NT2/D1 (cell line): ENCODE measurements around the gene LGALS12.
"Not testable (repeated sequence)": the region's sequence is repeated elsewhere in the genome, so short reads cannot be mapped to it uniquely, and the experiment has no call there.

ENCODE experiments used
- DNase-seq: peaks from one replicate; pipeline ENCODE4 v3.0.0-alpha.2; 2011; ENCODE audit warnings: low read depth, low spot score
- H3K27me3 ChIP-seq: 2 replicates; pipeline ENCODE4 v1.6.0; 2011; ENCODE audit warnings: mild to moderate bottlenecking; ENCODE audit not compliant: insufficient read length, insufficient read depth
- H3K36me3 ChIP-seq: 2 replicates; pipeline ENCODE4 v1.6.1; 2011; ENCODE audit warnings: mild to moderate bottlenecking, low read length, mixed read lengths; ENCODE audit not compliant: insufficient read depth, insufficient read length
- H3K4me1 ChIP-seq: 2 replicates; pipeline ENCODE4 v1.5.1; 2011; ENCODE audit not compliant: insufficient read depth, insufficient read length
- H3K4me3 ChIP-seq: 2 replicates; pipeline ENCODE4 v1.5.1; 2011; ENCODE audit warnings: low read depth; ENCODE audit not compliant: insufficient read length
- H3K9ac ChIP-seq: 2 replicates; pipeline ENCODE4 v1.6.0; 2011; ENCODE audit warnings: low read depth; ENCODE audit not compliant: insufficient read length
- H3K9me3 ChIP-seq: 2 replicates; pipeline ENCODE4 v1.5.1; 2011; ENCODE audit warnings: mild to moderate bottlenecking, low read length; ENCODE audit not compliant: insufficient read depth
- SUZ12 ChIP-seq: IDR thresholded peaks from 2 replicates; pipeline ENCODE4 v1.6.1; 2011; ENCODE audit not compliant: insufficient read length, insufficient read depth; ENCODE audit errors: extremely low read depth
- YY1 ChIP-seq: IDR thresholded peaks from 2 replicates; pipeline ENCODE4 v1.6.1; 2011; ENCODE audit not compliant: insufficient read length, insufficient read depth
- ZNF274 ChIP-seq: IDR thresholded peaks from 2 replicates; pipeline ENCODE4 v1.6.1; 2011; ENCODE audit warnings: mild to moderate bottlenecking, low read depth, low read length

Gene LGALS12

DNA sequence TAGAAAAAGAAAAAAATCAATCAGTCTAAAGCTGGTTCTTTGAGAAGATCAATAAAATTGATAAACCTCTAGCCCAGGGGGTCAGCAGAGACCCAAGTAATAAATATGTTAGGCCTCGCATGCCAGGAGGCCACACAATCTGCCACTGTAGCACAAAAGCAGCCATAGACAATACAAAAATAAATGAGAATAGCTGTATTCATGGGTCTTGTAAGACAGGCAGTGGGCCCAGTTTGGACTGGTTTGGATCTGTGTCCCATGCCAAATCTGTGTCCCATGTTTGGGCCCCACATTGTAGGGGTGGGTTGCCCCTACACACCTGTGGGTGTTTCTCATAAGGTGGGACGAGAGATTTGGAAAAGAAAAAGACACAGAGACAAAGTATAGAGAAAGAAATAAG, 24.1 kb downstream of the LGALS12 start:
- DNase-seq, result no peak
- no peak overlapping the region for H3K4me3 ChIP-seq
- H3K9me3 ChIP-seq, result peaks cover 25% of the 10 kb centered on the region
- no peaks in the 10 kb centered on the region for H3K4me1 ChIP-seq
- no peaks in the 10 kb centered on the region for H3K36me3 ChIP-seq
- TF ChIP-seq YY1 (no peak), SUZ12 (no peak), ZNF274 (no peak)
- no peak overlapping the region for H3K9ac ChIP-seq
- H3K27me3 ChIP-seq, result no peaks in the 10 kb centered on the region

DNA sequence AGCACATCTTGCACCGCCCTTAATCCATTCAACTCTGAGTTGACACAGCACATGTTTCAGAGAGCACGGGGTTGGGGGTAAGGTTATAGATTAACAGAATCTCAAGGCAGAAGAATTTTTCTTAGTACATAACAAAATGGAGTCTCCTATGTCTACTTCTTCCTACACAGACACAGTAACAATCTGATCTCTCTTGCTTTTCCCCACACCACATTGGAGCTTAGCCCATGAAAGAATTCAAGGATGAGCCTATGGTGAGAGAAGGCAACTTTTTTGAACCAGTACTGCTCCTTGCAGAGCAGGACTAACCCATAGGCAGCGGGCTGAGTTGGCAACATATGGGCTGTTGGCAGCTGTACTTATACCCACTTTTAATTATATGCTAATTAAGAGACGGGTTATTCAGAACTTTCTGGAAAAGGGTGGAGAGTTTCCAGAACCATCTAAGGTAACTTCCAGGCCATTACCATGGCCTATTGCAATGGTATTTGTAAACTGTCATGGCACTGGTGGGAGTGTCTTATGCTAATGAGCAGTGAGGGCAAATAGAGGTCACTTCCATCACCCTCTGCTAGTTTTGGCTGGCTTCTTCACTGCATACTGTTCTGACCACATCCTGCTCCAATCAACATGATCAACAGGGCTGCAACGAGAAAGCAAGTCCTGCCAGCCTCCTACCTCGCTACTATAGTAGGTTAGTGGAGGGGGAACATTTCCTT, 25.3 kb downstream of the LGALS12 start:
- H3K4me1 ChIP-seq, H3K4me3 ChIP-seq, H3K9ac ChIP-seq, DNase-seq, H3K36me3 ChIP-seq, H3K27me3 ChIP-seq: not testable (repeated sequence)
- H3K9me3 ChIP-seq, result peaks cover 25% of the 10 kb centered on the region

GRCh38 chr11:63532117-63532516, 26.2 kb downstream of the LGALS12 start:
- TF ChIP-seq ZNF274, result no peak
- TF ChIP-seq YY1, result no peak
- no peak for TF ChIP-seq SUZ12
- Histone ChIP-seq H3K4me1 (no peaks in the 10 kb centered on the region), H3K36me3 (no peaks in the 10 kb centered on the region), H3K27me3 (no peaks in the 10 kb centered on the region), H3K9me3 (peaks cover 25% of the 10 kb centered on the region), H3K4me3 (no peak overlapping the region), H3K9ac (no peak overlapping the region)
- DNase-seq, result no peak

DNA sequence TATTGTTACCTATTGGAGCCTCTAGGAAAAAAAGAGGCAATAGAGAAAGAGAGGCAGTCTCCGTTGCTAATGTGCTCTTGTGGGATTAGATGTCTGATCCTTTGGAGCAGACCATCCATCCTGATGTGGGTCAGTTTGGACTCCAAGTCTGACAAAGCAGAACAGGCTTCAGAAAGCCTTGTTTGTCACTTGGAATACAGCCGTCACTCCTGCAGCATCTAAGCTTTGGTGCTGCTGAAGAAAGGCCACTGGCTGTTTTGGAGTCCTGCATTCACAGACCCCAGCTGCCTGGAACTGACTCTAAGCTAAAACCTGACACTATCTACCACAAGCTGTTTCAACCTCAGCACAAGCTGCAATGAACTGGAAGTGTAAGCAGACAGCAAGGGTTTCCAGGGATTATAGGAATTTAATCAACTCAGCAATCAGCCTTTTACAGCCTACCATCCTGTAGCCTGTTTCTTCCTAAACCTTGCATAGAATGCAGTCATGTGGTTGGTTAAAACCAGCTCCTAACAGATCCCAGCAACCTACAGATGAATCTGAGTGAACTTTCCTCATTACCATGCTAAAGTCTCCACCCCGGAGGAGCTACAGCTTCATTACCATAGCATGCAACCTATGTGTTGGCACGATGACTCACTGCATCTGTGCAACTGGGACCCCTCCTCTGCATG, 27.1 kb downstream of the LGALS12 start:
- Histone ChIP-seq H3K36me3 (no peaks in the 10 kb centered on the region), H3K9me3 (peaks cover 25% of the 10 kb centered on the region), H3K9ac (no peak overlapping the region), H3K4me3 (no peak overlapping the region), H3K4me1 (peaks cover 5% of the 10 kb centered on the region), H3K27me3 (no peaks in the 10 kb centered on the region)
- DNase-seq, result no peak
- TF ChIP-seq YY1, result no peak
- TF ChIP-seq SUZ12, result no peak
- TF ChIP-seq ZNF274, result no peak

DNA sequence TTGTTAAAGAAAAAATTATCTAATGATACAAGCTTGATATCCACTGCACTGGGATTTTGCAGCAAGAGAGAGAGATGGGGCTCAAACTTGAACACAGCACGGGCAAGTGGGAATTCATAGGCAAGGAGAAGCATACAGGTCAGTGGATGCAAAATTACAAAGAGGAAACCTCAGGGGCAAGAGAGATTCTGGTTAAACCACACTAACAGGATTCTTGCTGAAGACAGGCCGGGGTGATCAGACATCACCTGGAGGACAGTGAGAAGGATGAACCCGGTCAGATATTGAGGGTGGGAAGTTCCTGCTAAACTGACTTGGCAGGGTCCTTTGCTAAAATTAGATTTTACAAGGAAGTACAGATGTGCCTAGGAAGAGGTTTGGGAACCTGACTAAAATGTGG, 28.2 kb downstream of the LGALS12 start:
- peaks cover 25% of the 10 kb centered on the region for H3K9me3 ChIP-seq
- DNase-seq, result no peak
- no peaks in the 10 kb centered on the region for H3K27me3 ChIP-seq
- H3K4me1 ChIP-seq, result peaks cover 5% of the 10 kb centered on the region
- no peak overlapping the region for H3K9ac ChIP-seq
- TF ChIP-seq SUZ12 (no peak), ZNF274 (no peak), YY1 (no peak)
- no peak overlapping the region for H3K4me3 ChIP-seq
- no peaks in the 10 kb centered on the region for H3K36me3 ChIP-seq

DNA sequence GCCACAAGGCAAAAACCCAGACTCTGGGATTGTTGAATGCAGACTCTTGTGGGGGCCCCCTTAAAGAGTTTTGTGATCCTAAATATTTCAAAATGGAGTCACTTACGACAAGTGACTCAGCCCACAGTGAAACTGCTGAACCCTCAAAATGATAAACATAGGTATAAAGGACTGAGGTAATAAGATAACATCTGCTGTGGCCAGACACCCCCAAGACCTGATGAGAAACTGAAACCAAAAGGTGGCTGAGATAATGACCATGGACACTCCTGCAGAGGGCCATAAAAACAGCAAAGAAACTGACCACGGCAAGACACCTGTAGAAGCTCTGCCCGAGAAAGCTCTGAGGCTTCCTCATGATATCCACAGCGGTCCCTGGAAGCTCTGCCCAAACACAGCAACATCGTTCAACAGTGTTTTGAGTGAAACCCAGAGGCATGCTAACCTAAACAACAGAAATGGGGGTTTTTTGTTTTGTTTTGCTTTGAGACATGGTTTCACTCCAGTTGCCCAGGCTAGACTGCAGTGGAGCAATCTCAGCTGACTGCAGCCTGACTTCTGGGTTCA, 29.1 kb downstream of the LGALS12 start:
- TF ChIP-seq YY1, result no peak
- no peak for TF ChIP-seq SUZ12
- TF ChIP-seq ZNF274, result no peak
- H3K27me3 ChIP-seq, result no peaks in the 10 kb centered on the region
- H3K4me1 ChIP-seq, result peaks cover 5% of the 10 kb centered on the region
- no peak for DNase-seq
- H3K9ac ChIP-seq, result no peak overlapping the region
- no peak overlapping the region for H3K4me3 ChIP-seq
- peaks cover 22% of the 10 kb centered on the region for H3K9me3 ChIP-seq
- H3K36me3 ChIP-seq, result no peaks in the 10 kb centered on the region

DNA sequence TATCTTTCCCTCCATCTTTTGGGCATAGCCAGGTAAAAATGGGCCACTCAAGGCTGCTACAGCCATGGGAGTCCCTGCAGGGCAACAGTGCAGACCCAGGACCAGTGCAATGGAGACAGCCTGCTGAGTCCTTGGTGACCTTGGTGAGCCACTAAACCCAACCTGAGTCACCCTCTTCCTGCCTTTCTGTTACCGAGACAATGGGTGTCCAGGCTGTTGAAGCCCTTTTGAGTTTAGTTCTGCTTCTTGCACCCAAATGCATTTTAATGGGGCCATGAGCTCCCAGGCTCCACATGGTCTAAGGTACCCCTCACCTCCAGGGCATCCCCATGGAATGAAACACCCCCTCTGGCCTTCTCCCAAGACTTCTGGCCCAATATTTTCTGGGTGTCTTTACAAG, 29.9 kb downstream of the LGALS12 start:
- TF ChIP-seq YY1 (no peak), ZNF274 (no peak), SUZ12 (no peak)
- no peak for DNase-seq
- peaks cover 20% of the 10 kb centered on the region for H3K9me3 ChIP-seq
- H3K4me3 ChIP-seq, result no peak overlapping the region
- no peak overlapping the region for H3K9ac ChIP-seq
- no peaks in the 10 kb centered on the region for H3K36me3 ChIP-seq
- H3K27me3 ChIP-seq, result no peaks in the 10 kb centered on the region
- H3K4me1 ChIP-seq, result peaks cover 5% of the 10 kb centered on the region
